Karpas-422 (cell line): Measurements from ENCODE around the gene CD19. TPM values are rescaled to one million over a fixed set of nuclear protein-coding genes. Genes with fewer than 3 reads are reported as not detected.
"Not testable (repeated sequence)": the region's sequence is repeated elsewhere in the genome, so short reads cannot be mapped to it uniquely, and the experiment has no call there.

ENCODE experiments used
- DNase-seq: peaks from one replicate; pipeline ENCODE4 v3.0.0-alpha.2; 2015
- H2AFZ ChIP-seq: fragments of 200-600 bp; sonication (generic); 2 replicates; pipeline ENCODE4 v1.6.1; 2014; ENCODE audit warnings: antibody characterized with exemption, low read length, mixed read lengths
- H3K27ac ChIP-seq: fragments of 200-600 bp; sonication (generic); 2 replicates; pipeline ENCODE4 v1.5.1; 2014; ENCODE audit warnings: mild to moderate bottlenecking, low read length, moderate library complexity
- H3K27me3 ChIP-seq: fragments of 200-600 bp; sonication (generic); 2 replicates; pipeline ENCODE4 v1.6.1; 2014; ENCODE audit warnings: low read length, mixed read lengths
- H3K36me3 ChIP-seq: fragments of 200-600 bp; sonication (generic); 2 replicates; pipeline ENCODE4 v1.6.1; 2014; ENCODE audit warnings: low read length, mixed read lengths; ENCODE audit not compliant: insufficient read depth
- H3K4me1 ChIP-seq: fragments of 200-600 bp; sonication (generic); 2 replicates; pipeline ENCODE4 v1.6.1; 2014; ENCODE audit warnings: mild to moderate bottlenecking, low read length, mixed read lengths
- H3K4me2 ChIP-seq: fragments of 200-600 bp; sonication (generic); 2 replicates; pipeline ENCODE4 v1.6.1; 2014; ENCODE audit warnings: low read length, low read depth, mild to moderate bottlenecking; ENCODE audit not compliant: poor library complexity, severe bottlenecking
- H3K4me3 ChIP-seq: fragments of 200-600 bp; sonication (generic); 2 replicates; pipeline ENCODE4 v1.5.1; 2014; ENCODE audit warnings: mild to moderate bottlenecking, antibody characterized with exemption, low read length, mixed read lengths
- H3K79me2 ChIP-seq: fragments of 200-600 bp; sonication (generic); 2 replicates; pipeline ENCODE4 v1.6.1; 2014; ENCODE audit warnings: mild to moderate bottlenecking, low read length, mixed read lengths
- H3K9ac ChIP-seq: fragments of 200-600 bp; sonication (generic); 2 replicates; pipeline ENCODE4 v1.6.0; 2014; ENCODE audit warnings: low read length
- H3K9me2 ChIP-seq: fragments of 200-600 bp; sonication (generic), shearing (Covaris generic); replicated peaks from 2 replicates; pipeline ENCODE4 v1.6.0; 2014; ENCODE audit warnings: mild to moderate bottlenecking, low read length, moderate library complexity; ENCODE audit not compliant: insufficient read depth
- H3K9me3 ChIP-seq: fragments of 300-700, 200-600 bp; sonication (generic); 2 replicates; pipeline ENCODE4 v1.6.1; 2014; ENCODE audit warnings: low read length, mixed read lengths
- H4K20me1 ChIP-seq: fragments of 200-600 bp; sonication (generic); 2 replicates; pipeline ENCODE4 v1.6.1; 2014; ENCODE audit warnings: mild to moderate bottlenecking, antibody characterized with exemption, low read length, low read depth; ENCODE audit not compliant: insufficient read depth
- total RNA-seq: library from RNA; depleted of rRNA; stranded (reverse); fragments of >200 nt; shearing (Covaris generic); gene quantifications from 2 replicates; pipeline ENCODE4 v1.2.3, GENCODE V29; 2014; ENCODE audit warnings: low replicate concordance

Gene CD19
- total RNA-seq, 1 experiment from 2014 or later, result 194 TPM

GRCh38 chr16:28935924-28936783 is 4.4 kb downstream of the CD19 start:
- H3K4me1 ChIP-seq, result peaks cover 15% of the 10 kb centered on the region
- peak; percentile 97 for DNase-seq
- no peak overlapping the region for H3K4me3 ChIP-seq
- no peaks in the 10 kb centered on the region for H3K9me2 ChIP-seq
- no peaks in the 10 kb centered on the region for H4K20me1 ChIP-seq
- H3K27me3 ChIP-seq, result no peaks in the 10 kb centered on the region
- peaks cover 27% of the 10 kb centered on the region for H3K36me3 ChIP-seq
- no peak overlapping the region for H2AFZ ChIP-seq
- H3K9me3 ChIP-seq, result no peaks in the 10 kb centered on the region
- H3K4me2 ChIP-seq, result no peak overlapping the region
- peaks cover 26% of the 10 kb centered on the region for H3K79me2 ChIP-seq
- no peak overlapping the region for H3K27ac ChIP-seq
- H3K9ac ChIP-seq, result no peak overlapping the region

DNA sequence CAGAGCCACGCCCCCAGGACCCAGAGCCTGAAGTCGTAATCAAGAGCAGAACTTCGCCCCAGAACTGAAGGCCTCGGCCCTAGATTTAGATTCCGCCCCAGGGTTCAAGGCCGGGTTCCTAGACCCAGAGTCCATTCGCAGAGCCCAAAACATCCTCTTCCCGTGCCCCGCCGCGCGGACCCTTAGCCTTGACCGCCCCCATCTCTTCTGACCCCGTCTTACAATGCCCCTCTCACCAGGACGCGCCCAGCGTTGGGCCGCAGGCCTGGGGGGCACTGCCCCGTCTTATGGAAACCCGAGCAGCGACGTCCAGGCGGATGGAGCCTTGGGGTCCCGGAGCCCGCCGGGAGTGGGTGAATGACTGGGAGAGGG is 5.0 kb downstream of the CD19 start:
- DNase-seq, result no peak
- Histone ChIP-seq H3K27me3 (no peaks in the 10 kb centered on the region), H3K9ac (no peak overlapping the region), H3K27ac (no peak overlapping the region), H3K9me3 (no peaks in the 10 kb centered on the region), H3K36me3 (peaks cover 27% of the 10 kb centered on the region), H3K9me2 (no peaks in the 10 kb centered on the region), H3K4me3 (no peak overlapping the region), H3K4me2 (no peak overlapping the region), H3K79me2 (peaks cover 23% of the 10 kb centered on the region), H4K20me1 (no peaks in the 10 kb centered on the region), H3K4me1 (peaks cover 9% of the 10 kb centered on the region), H2AFZ (no peak overlapping the region)

DNA sequence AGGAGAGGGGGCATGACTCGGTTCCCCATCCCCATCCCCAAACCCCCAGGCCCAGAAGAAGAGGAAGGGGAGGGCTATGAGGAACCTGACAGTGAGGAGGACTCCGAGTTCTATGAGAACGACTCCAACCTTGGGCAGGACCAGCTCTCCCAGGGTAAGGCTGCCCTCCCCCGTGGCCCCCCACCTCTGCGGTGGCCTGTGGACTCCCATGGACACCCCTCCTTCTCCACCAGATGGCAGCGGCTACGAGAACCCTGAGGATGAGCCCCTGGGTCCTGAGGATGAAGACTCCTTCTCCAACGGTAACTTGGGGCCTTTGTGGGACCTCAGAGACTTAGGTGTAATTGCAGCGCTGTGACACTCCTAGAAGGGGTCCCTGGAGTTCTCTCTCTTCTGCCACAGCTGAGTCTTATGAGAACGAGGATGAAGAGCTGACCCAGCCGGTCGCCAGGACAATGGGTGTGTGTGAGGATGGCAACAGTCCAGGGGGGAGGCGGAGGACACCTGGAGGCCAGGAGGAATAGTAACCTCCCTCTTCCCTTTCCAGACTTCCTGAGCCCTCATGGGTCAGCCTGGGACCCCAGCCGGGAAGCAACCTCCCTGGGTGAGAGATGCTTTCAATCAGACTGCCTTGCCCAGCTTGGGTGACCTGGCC is 5.6 kb downstream of the CD19 start:
- H3K27me3 ChIP-seq, result no peaks in the 10 kb centered on the region
- no peak overlapping the region for H2AFZ ChIP-seq
- no peak overlapping the region for H3K4me3 ChIP-seq
- no peaks in the 10 kb centered on the region for H4K20me1 ChIP-seq
- no peaks in the 10 kb centered on the region for H3K9me2 ChIP-seq
- H3K36me3 ChIP-seq, result peaks cover 27% of the 10 kb centered on the region
- H3K79me2 ChIP-seq, result peaks cover 17% of the 10 kb centered on the region
- H3K9ac ChIP-seq, result no peak overlapping the region
- DNase-seq, result no peak
- peaks cover 7% of the 10 kb centered on the region for H3K4me1 ChIP-seq
- no peaks in the 10 kb centered on the region for H3K9me3 ChIP-seq
- H3K27ac ChIP-seq, result no peak overlapping the region
- no peak overlapping the region for H3K4me2 ChIP-seq

GRCh38 chr16:28938721-28939120 is 7.0 kb downstream of the CD19 start:
- Histone ChIP-seq H3K4me1 (no peaks in the 10 kb centered on the region), H3K4me2 (no peak overlapping the region), H2AFZ (no peak overlapping the region), H3K9me2 (no peaks in the 10 kb centered on the region), H4K20me1 (no peaks in the 10 kb centered on the region), H3K9ac (no peak overlapping the region), H3K9me3 (no peaks in the 10 kb centered on the region), H3K36me3 (peaks cover 27% of the 10 kb centered on the region), H3K79me2 (0 out of 2 replicates have a peak, but pooled peaks cover 6% of the 10 kb centered on the region), H3K27ac (no peak overlapping the region), H3K4me3 (no peak overlapping the region), H3K27me3 (no peaks in the 10 kb centered on the region)
- DNase-seq, result no peak

DNA sequence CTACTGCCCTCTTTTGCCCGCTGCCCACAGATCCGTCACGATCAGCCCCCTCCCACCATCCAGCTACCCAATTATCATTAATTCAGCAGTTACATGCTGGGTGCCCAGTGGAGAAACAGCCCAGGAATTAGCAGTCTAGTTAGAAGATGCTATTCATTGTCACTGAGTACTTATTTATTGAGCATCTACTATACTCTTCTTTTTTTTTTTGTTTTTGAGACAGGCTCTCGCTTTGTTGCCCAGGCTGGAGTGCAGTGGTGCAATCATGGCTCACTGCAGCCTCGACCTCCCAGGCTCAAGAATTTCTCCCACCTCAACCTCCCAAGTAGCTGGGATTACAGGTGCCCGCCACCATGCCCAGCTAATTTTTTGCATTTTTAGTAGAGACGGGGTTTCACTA is 8.1 kb downstream of the CD19 start:
- not testable (repeated sequence) for DNase-seq, H3K9me3 ChIP-seq, H3K4me1 ChIP-seq, H3K27ac ChIP-seq, H2AFZ ChIP-seq, H4K20me1 ChIP-seq, H3K4me3 ChIP-seq, H3K9ac ChIP-seq, H3K4me2 ChIP-seq, H3K27me3 ChIP-seq, H3K79me2 ChIP-seq, H3K9me2 ChIP-seq
- H3K36me3 ChIP-seq, result peaks cover 19% of the 10 kb centered on the region

DNA sequence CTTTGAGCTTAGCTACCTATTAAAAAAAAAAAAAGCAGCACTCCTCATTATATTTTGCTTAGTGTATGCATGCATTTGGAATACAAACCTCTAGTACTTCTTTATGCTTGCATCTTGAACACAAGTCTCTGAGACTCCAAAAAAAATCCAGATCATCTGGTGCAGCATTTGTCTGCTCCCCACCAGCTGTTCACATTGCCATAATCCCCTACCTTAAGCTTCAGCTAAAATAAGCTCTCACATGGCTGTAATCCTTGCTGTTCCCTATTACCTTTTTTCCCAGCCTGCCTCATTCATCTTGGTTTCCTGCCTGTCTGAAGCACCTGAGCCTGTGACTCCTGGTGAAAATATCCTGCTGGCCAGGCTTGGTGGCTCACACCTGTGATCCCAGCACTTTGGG is 11.5 kb downstream of the CD19 start:
- no peak for DNase-seq
- no peak overlapping the region for H3K27ac ChIP-seq
- H3K79me2 ChIP-seq, result no peaks in the 10 kb centered on the region
- peaks cover 8% of the 10 kb centered on the region for H3K4me1 ChIP-seq
- 0 out of 2 replicates have a peak, but pooled peaks cover 5% of the 10 kb centered on the region for H3K36me3 ChIP-seq
- H3K9ac ChIP-seq, result no peak overlapping the region
- H3K9me2 ChIP-seq, result no peaks in the 10 kb centered on the region
- no peak overlapping the region for H3K4me2 ChIP-seq
- H4K20me1 ChIP-seq, result no peaks in the 10 kb centered on the region
- H3K4me3 ChIP-seq, result no peak overlapping the region
- H3K9me3 ChIP-seq, result no peaks in the 10 kb centered on the region
- H3K27me3 ChIP-seq, result no peaks in the 10 kb centered on the region
- no peak overlapping the region for H2AFZ ChIP-seq

GRCh38 chr16:28946681-28947080 is 14.9 kb downstream of the CD19 start:
- Histone ChIP-seq H3K79me2 (peaks cover 8% of the 10 kb centered on the region), H3K27ac (no peak overlapping the region), H3K4me2 (no peak overlapping the region), H3K27me3 (no peaks in the 10 kb centered on the region), H3K4me3 (no peak overlapping the region), H3K9me3 (no peaks in the 10 kb centered on the region), H3K9ac (no peak overlapping the region), H3K4me1 (peaks cover 14% of the 10 kb centered on the region), H3K36me3 (no peaks in the 10 kb centered on the region), H3K9me2 (no peaks in the 10 kb centered on the region), H2AFZ (no peak overlapping the region), H4K20me1 (no peaks in the 10 kb centered on the region)
- no peak for DNase-seq

DNA sequence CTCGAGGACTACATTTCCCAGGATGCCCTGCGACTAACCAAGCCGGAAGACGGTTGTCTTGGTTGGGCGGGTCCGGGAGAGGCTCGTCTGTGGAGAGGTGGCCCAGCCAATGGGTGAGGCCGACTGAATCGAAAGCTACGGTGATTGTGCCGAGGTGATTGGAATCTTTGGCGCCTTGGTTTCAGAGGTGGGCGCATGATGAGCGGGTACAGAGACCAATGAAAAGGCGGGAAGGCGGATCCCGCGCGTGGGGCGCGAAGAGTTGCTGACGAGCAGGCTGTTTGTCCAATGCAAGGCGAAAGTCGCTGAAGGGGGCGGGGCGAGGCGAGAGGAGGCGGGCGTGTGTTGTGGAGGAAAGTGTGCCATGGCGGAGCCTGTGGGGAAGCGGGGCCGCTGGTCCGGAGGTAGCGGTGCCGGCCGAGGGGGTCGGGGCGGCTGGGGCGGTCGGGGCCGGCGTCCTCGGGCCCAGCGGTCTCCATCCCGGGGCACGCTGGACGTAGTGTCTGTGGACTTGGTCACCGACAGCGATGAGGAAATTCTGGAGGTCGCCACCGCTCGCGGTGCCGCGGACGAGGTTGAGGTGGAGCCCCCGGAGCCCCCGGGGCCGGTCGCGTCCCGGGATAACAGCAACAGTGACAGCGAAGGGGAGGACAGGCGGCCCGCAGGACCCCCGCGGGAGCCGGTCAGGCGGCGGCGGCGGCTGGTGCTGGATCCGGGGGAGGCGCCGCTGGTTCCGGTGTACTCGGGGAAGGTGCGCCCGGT is 19.1 kb downstream of the CD19 start, which contains the start of gene NFATC2IP:
Gene NFATC2IP (plus strand): TSS at position 290 of the 762 bp plus-strand sequence. CDS start 75 bp downstream, at position 365.
- H3K4me2 ChIP-seq, result peak within 1 kb of the TSS; percentile 88
- no peaks in the 10 kb centered on the region for H3K9me3 ChIP-seq
- peak within 1 kb of the TSS; percentile 88 for H3K9ac ChIP-seq
- H2AFZ ChIP-seq, result peak within 1 kb of the TSS; percentile 100
- H3K36me3 ChIP-seq, result peaks cover 28% of the 10 kb centered on the region
- H3K79me2 ChIP-seq, result peaks cover 36% of the 10 kb centered on the region
- peak within 1 kb of the TSS; percentile 87 for H3K4me3 ChIP-seq
- peak within 1 kb of the TSS; percentile 28; the same call in 1 of the 2 replicates for H3K27ac ChIP-seq
- no peaks in the 10 kb centered on the region for H4K20me1 ChIP-seq
- DNase-seq, result peak; percentile 100
- H3K9me2 ChIP-seq, result no peaks in the 10 kb centered on the region
- H3K4me1 ChIP-seq, result peaks cover 17% of the 10 kb centered on the region
- H3K27me3 ChIP-seq, result no peaks in the 10 kb centered on the region
